GM23338 (cell line): Measurements from ENCODE around the gene LAMB1. TPM values are rescaled to one million over a fixed set of nuclear protein-coding genes. Genes with fewer than 3 reads are reported as not detected.

Experiments
- ATAC-seq: fragments of 200-7000 bp; cut with Tn5 transposase; 3 replicates; pipeline ENCODE4 v1.9.1; 2020
- DNase-seq: peaks from one replicate; pipeline ENCODE4 v3.0.0-alpha.2; 2015; ENCODE audit warnings: low spot score
- H2AFZ ChIP-seq: fragments of 200-600 bp; sonication (generic); 2 replicates; pipeline ENCODE4 v1.8.0; 2016; ENCODE audit warnings: antibody characterized with exemption, mild to moderate bottlenecking, moderate library complexity
- H3F3A ChIP-seq: fragments of 200-600 bp; sonication (generic); replicated peaks from 2 replicates; pipeline ENCODE4 v1.8.0; 2017; ENCODE audit warnings: antibody characterized with exemption, mixed run types, low read depth
- H3K27ac ChIP-seq: fragments of 200-600 bp; sonication (generic); 2 replicates; pipeline ENCODE4 v1.6.1; 2016; ENCODE audit warnings: low read depth
- H3K27me3 ChIP-seq: fragments of 200-600 bp; sonication (generic); 2 replicates; pipeline ENCODE4 v1.8.0; 2016; ENCODE audit warnings: mild to moderate bottlenecking, mixed run types, moderate library complexity; ENCODE audit not compliant: insufficient read depth
- H3K36me3 ChIP-seq: fragments of 200-600 bp; sonication (generic); 2 replicates; pipeline ENCODE4 v1.8.0; 2016; ENCODE audit warnings: mild to moderate bottlenecking; ENCODE audit not compliant: insufficient read depth
- H3K4me1 ChIP-seq: fragments of 200-600 bp; sonication (generic); 2 replicates; pipeline ENCODE4 v1.8.0; 2016; ENCODE audit warnings: mild to moderate bottlenecking, moderate library complexity; ENCODE audit not compliant: insufficient read depth
- H3K4me2 ChIP-seq: fragments of 200-600 bp; sonication (generic); 2 replicates; pipeline ENCODE4 v1.7.1; 2017; ENCODE audit warnings: mixed run types
- H3K4me3 ChIP-seq: fragments of 200-600 bp; sonication (generic); 2 replicates; pipeline ENCODE4 v1.6.1; 2016; ENCODE audit warnings: mixed run types
- H3K79me2 ChIP-seq: fragments of 200-600 bp; sonication (generic); replicated peaks from 2 replicates; pipeline ENCODE4 v1.8.0; 2017; ENCODE audit warnings: mild to moderate bottlenecking; ENCODE audit not compliant: insufficient read depth
- H3K9me2 ChIP-seq: fragments of 200-600 bp; sonication (generic); 2 replicates; pipeline ENCODE4 v1.8.0; 2017; ENCODE audit not compliant: insufficient read depth
- H4K20me1 ChIP-seq: fragments of 200-600 bp; sonication (generic); replicated peaks from 2 replicates; pipeline ENCODE4 v1.8.0; 2017; ENCODE audit warnings: mild to moderate bottlenecking; ENCODE audit not compliant: insufficient read depth
- H3K27ac Mint-ChIP-seq: 2 replicates; pipeline ENCODE4 v1.8.0; 2020; ENCODE audit warnings: inconsistent platforms, mild to moderate bottlenecking, moderate library complexity, mixed read lengths
- H3K27me3 Mint-ChIP-seq: 3 replicates; pipeline ENCODE4 v1.8.0; 2022; ENCODE audit warnings: low read depth, mild to moderate bottlenecking, moderate library complexity, mixed read lengths, inconsistent platforms; ENCODE audit not compliant: insufficient read depth, poor library complexity
- H3K36me3 Mint-ChIP-seq: 3 replicates; pipeline ENCODE4 v1.8.0; 2021; ENCODE audit warnings: low read depth, mild to moderate bottlenecking, inconsistent platforms, moderate library complexity, mixed read lengths
- H3K4me1 Mint-ChIP-seq: 3 replicates; pipeline ENCODE4 v1.8.0; 2020; ENCODE audit warnings: mild to moderate bottlenecking, inconsistent platforms, mixed read lengths
- H3K4me3 Mint-ChIP-seq: 3 replicates; pipeline ENCODE4 v1.8.0; 2021; ENCODE audit warnings: moderate library complexity, mild to moderate bottlenecking, inconsistent platforms, mixed read lengths
- H3K9me3 Mint-ChIP-seq: 3 replicates; pipeline ENCODE4 v1.8.0; 2020; ENCODE audit warnings: moderate library complexity, mild to moderate bottlenecking, inconsistent platforms, mixed read lengths
- CTCF ChIP-seq, 2 experiments: fragments of 200-600 bp in 1 of 2; sonication (generic) in 1 of 2; conservative IDR thresholded peaks; 2 replicates each; pipeline versions ENCODE4 v1.5.1 to v1.6.1; 2016 to 2017; ENCODE audit warnings: antibody characterized with exemption in 2 of 2, low read depth in 2 of 2, mild to moderate bottlenecking in 2 of 2, moderate library complexity in 1 of 2
- polyA plus RNA-seq: library from polyadenylated mRNA; unstranded; fragments of >200 nt; fragmentation: Nextera tagmentation; extraction: Ambion mirVana; gene quantifications from 2 replicates; pipeline ENCODE4 v1.2.1, GENCODE V29; 2016
- total RNA-seq: library from RNA; depleted of rRNA; stranded (reverse); fragments of >200 nt; shearing (Covaris generic); gene quantifications from 2 replicates; pipeline ENCODE4 v1.2.3, GENCODE V29; 2014
- TF ChIP-seq, protein P1 (sequence below): fragments of 250-450 bp; sonication (Bioruptor Pico); IDR thresholded peaks from 2 replicates; pipeline ENCODE4 v1.5.0; 2020; ENCODE audit warnings: mild to moderate bottlenecking, moderate library complexity
- TF ChIP-seq, protein P2 (sequence below): IDR thresholded peaks from one replicate; pipeline ENCODE4 v1.6.1; 2018; ENCODE audit warnings: antibody characterized with exemption; ENCODE audit not compliant: unreplicated experiment

LAMB1 gene
- total and polyA plus RNA-seq, 2 experiments from 2014 or later, result 53.5 to 57.8 TPM

DNA sequence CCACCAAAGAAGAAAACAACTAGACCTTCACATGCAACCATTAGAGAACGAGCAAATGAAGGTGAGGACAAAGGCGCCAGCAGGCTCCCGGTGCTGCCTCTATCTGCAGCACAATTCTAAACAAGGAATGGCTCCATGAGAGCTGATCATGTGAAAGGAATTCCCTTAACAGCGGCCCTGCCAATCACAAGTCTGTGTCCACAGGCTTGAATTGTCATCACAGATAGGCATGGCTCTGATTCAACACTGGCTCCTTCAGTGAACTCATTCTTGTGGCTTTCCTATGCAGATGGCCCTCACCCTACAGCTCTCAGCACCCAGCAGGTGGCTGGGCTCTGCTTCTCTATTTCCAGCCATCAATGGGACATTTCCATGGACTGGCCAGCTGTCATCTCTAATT, 36.2 kb downstream of the LAMB1 start:
- TF ChIP-seq CTCF (conservative IDR thresholded peaks at IDR 0.05; ENCODE audit: low read depth in 2 of 2), result no peak
- TF ChIP-seq, protein P1, sequence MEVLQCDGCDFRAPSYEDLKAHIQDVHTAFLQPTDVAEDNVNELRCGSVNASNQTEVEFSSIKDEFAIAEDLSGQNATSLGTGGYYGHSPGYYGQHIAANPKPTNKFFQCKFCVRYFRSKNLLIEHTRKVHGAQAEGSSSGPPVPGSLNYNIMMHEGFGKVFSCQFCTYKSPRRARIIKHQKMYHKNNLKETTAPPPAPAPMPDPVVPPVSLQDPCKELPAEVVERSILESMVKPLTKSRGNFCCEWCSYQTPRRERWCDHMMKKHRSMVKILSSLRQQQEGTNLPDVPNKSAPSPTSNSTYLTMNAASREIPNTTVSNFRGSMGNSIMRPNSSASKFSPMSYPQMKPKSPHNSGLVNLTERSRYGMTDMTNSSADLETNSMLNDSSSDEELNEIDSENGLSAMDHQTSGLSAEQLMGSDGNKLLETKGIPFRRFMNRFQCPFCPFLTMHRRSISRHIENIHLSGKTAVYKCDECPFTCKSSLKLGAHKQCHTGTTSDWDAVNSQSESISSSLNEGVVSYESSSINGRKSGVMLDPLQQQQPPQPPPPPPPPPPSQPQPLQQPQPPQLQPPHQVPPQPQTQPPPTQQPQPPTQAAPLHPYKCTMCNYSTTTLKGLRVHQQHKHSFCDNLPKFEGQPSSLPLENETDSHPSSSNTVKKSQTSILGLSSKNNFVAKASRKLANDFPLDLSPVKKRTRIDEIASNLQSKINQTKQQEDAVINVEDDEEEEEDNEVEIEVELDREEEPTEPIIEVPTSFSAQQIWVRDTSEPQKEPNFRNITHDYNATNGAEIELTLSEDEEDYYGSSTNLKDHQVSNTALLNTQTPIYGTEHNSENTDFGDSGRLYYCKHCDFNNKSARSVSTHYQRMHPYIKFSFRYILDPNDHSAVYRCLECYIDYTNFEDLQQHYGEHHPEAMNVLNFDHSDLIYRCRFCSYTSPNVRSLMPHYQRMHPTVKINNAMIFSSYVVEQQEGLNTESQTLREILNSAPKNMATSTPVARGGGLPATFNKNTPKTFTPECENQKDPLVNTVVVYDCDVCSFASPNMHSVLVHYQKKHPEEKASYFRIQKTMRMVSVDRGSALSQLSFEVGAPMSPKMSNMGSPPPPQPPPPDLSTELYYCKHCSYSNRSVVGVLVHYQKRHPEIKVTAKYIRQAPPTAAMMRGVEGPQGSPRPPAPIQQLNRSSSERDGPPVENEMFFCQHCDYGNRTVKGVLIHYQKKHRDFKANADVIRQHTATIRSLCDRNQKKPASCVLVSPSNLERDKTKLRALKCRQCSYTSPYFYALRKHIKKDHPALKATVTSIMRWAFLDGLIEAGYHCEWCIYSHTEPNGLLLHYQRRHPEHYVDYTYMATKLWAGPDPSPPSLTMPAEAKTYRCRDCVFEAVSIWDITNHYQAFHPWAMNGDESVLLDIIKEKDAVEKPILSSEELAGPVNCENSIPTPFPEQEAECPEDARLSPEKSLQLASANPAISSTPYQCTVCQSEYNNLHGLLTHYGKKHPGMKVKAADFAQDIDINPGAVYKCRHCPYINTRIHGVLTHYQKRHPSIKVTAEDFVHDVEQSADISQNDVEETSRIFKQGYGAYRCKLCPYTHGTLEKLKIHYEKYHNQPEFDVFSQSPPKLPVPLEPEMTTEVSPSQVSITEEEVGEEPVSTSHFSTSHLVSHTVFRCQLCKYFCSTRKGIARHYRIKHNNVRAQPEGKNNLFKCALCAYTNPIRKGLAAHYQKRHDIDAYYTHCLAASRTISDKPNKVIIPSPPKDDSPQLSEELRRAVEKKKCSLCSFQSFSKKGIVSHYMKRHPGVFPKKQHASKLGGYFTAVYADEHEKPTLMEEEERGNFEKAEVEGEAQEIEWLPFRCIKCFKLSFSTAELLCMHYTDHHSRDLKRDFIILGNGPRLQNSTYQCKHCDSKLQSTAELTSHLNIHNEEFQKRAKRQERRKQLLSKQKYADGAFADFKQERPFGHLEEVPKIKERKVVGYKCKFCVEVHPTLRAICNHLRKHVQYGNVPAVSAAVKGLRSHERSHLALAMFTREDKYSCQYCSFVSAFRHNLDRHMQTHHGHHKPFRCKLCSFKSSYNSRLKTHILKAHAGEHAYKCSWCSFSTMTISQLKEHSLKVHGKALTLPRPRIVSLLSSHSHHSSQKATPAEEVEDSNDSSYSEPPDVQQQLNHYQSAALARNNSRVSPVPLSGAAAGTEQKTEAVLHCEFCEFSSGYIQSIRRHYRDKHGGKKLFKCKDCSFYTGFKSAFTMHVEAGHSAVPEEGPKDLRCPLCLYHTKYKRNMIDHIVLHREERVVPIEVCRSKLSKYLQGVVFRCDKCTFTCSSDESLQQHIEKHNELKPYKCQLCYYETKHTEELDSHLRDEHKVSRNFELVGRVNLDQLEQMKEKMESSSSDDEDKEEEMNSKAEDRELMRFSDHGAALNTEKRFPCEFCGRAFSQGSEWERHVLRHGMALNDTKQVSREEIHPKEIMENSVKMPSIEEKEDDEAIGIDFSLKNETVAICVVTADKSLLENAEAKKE (CRISPR knock-in tag), result peak; percentile 80; the same call in 1 of the 2 replicates
- TF ChIP-seq, protein P2, sequence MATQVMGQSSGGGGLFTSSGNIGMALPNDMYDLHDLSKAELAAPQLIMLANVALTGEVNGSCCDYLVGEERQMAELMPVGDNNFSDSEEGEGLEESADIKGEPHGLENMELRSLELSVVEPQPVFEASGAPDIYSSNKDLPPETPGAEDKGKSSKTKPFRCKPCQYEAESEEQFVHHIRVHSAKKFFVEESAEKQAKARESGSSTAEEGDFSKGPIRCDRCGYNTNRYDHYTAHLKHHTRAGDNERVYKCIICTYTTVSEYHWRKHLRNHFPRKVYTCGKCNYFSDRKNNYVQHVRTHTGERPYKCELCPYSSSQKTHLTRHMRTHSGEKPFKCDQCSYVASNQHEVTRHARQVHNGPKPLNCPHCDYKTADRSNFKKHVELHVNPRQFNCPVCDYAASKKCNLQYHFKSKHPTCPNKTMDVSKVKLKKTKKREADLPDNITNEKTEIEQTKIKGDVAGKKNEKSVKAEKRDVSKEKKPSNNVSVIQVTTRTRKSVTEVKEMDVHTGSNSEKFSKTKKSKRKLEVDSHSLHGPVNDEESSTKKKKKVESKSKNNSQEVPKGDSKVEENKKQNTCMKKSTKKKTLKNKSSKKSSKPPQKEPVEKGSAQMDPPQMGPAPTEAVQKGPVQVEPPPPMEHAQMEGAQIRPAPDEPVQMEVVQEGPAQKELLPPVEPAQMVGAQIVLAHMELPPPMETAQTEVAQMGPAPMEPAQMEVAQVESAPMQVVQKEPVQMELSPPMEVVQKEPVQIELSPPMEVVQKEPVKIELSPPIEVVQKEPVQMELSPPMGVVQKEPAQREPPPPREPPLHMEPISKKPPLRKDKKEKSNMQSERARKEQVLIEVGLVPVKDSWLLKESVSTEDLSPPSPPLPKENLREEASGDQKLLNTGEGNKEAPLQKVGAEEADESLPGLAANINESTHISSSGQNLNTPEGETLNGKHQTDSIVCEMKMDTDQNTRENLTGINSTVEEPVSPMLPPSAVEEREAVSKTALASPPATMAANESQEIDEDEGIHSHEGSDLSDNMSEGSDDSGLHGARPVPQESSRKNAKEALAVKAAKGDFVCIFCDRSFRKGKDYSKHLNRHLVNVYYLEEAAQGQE, result no peak
- H4K20me1 ChIP-seq, result no peaks in the 10 kb centered on the region; the same call in 1 of the 2 replicates
- no peaks in the 10 kb centered on the region for H3K27me3 ChIP-seq
- H3F3A ChIP-seq, result no peaks in the 10 kb centered on the region
- peaks cover 16% of the 10 kb centered on the region for H3K36me3 ChIP-seq
- no peaks in the 10 kb centered on the region for H3K27me3 Mint-ChIP-seq
- H3K9me2 ChIP-seq, result no peaks in the 10 kb centered on the region
- peaks cover 7% of the 10 kb centered on the region for H3K4me1 Mint-ChIP-seq
- no peak overlapping the region for H3K4me3 Mint-ChIP-seq
- no peak overlapping the region for H3K27ac Mint-ChIP-seq
- H3K27ac ChIP-seq, result 0 out of 2 replicates have a peak overlapping the region, but pooled peaks have one; percentile 39
- H2AFZ ChIP-seq, result no peak overlapping the region
- H3K4me2 ChIP-seq, result no peak overlapping the region
- ATAC-seq (peak; percentile 94), DNase-seq (peak; percentile 48)
- peaks cover 9% of the 10 kb centered on the region for H3K4me1 ChIP-seq
- peaks cover 10% of the 10 kb centered on the region; the same call in 2 of the 3 replicates for H3K36me3 Mint-ChIP-seq
- no peak overlapping the region for H3K4me3 ChIP-seq
- H3K79me2 ChIP-seq, result no peaks in the 10 kb centered on the region
- no peaks in the 10 kb centered on the region for H3K9me3 Mint-ChIP-seq
